GM18867 (cell line): ENCODE results near the gene FUBP3.

Source experiments
- ATAC-seq: cut with Tn5 transposase; IDR thresholded peaks from one replicate; pipeline ENCODE4 v1.9.1; 2021; ENCODE audit warnings: mild to moderate bottlenecking, moderate library complexity; ENCODE audit not compliant: unreplicated experiment

FUBP3 gene

DNA sequence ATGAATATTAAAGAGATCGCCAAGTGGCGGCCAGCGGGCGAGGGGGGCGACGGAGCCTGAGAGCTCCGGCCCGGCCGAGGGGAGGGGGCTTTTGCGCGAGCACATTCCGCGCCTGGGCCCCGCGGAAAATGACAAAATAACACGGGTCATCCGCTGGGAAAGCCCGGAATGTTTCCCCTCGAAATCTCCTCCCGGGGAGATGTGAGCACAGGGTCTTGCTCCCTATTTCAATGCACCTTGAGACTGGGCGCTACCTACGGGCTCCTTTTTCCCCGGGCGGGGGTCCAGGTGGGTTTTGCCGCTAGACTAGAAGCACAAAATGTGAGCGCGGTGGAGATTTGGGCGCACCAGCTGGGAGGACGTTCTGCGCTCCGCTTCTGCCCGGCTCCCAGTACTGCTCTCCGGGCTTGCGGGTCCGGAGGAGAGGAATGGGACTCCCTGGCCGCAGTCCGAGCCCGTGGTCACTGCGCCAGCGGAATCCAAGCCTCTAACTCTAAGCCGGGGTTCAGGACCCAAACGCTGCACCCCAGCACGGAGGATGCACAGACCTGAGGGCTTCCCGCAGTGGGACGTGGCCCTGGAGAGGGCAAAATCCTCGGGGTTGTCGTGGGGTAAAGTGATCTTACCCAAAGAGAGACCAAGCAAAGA, 82.2 kb downstream of the FUBP3 start:
- ATAC-seq, result no peak

DNA sequence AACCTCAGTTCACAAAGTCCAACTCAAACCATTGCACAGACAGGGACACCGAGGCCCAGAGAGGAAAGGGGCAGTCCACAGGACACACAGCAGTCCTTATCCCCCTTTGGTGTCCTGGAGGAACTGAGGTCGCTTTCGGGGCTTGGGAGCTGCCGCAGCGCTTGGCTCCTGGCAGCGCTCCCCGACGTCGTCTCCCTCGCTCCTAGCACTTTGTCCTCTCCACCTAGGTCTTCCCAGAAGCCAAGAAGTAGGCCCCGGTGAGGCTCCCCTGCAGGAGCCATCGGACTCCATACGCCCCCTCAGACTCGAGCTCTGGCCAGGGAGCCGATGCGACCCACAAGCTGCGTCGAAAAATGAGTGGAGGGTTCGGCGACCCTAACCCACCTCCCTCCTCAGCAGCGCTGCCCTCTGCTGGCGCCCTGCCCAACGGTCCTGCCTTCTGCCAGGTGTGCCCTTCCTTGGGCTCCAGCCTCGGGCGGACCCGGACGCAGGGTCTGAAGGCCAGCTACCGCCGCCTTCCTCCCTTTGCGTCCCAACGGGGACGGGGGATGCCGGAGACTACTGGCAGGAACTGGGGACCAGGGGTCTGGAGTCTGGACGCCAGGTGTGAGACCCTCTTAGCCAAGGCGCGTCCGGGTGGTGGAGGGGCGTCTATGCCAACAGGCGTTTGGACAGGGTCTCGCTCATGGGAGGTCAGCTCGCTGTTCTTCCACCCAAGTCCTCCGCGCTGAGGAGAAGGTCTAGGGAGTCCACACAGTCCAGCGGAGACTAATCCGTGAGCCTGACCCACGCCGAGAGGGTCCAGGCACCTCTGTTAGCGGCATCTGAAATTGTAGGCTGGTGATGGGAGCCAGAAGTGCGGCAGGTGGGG, 83.0 kb downstream of the FUBP3 start:
- no peak for ATAC-seq

- no peak for ATAC-seq
Observed at GRCh38 chr9:130662970-130663257, 83.5 kb downstream of the FUBP3 start.

GRCh38 chr9:130663258-130663976, 84.0 kb downstream of the FUBP3 start:
- ATAC-seq, result no peak

- no peak for ATAC-seq
Observed at GRCh38 chr9:130663977-130664250, 84.5 kb downstream of the FUBP3 start.

DNA sequence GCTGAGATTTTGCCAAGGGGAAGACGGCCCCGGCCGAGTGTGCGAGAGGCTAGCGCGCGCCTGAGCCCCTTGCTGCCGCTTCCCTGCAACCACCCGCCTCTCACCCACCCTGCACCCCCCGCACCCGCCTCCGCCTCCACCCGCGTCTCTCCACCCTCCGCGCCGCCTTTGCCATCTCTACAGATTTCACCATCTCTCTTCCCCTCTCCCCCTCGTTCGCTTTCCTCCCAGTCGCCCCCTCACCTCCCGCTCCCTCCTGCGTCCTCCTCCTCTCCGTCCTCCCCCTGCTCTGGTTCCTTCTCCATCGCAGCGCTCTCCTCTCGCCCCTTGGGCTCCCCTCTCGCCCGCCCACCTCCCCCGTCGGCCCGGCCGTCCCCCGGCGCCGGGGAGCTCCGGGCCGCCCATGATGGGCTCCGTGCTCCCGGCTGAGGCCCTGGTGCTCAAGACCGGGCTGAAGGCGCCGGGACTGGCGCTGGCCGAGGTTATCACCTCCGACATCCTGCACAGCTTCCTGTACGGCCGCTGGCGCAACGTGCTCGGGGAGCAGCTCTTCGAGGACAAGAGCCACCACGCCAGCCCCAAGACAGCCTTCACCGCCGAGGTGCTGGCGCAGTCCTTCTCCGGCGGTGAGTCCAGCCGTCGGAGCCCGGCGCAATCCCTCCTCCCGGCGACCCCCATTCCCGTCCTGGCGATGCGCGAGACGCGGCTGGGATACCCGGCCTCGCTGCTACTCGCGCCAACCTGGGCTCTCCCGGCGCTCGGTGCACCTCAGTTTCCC, 85.1 kb downstream of the FUBP3 start, which contains the start of gene PRDM12:
Gene PRDM12 (plus strand): TSS at position 344 of the 778 bp plus-strand sequence. CDS start 60 bp downstream, at position 404.
- no peak for ATAC-seq

DNA sequence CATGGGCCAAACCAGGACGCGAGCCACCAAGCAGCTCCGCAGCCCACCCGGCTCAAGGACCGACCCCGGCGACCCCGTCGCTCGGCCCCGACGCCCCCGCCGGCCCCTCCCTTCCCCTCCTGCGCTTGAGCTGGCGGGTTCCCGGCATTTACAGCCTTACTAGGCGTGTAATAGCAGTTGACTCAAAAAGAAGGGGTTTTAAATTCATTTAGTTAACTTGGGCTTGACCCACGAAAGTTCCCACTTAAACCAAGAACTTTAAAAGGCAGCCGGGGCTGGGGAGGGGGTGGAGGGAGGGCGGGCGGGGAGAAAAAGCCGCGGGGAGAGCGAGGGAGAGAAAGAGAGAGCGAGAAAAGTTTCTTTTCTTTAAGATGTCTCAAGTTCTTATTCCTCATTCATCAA, 85.7 kb downstream of the FUBP3 start:
- no peak for ATAC-seq

GRCh38 chr9:130665431-130666392, 86.3 kb downstream of the FUBP3 start:
- no peak for ATAC-seq

GRCh38 chr9:130666393-130667119, 87.2 kb downstream of the FUBP3 start:
- no peak for ATAC-seq

GRCh38 chr9:130667120-130667435, 87.7 kb downstream of the FUBP3 start:
- no peak for ATAC-seq

DNA sequence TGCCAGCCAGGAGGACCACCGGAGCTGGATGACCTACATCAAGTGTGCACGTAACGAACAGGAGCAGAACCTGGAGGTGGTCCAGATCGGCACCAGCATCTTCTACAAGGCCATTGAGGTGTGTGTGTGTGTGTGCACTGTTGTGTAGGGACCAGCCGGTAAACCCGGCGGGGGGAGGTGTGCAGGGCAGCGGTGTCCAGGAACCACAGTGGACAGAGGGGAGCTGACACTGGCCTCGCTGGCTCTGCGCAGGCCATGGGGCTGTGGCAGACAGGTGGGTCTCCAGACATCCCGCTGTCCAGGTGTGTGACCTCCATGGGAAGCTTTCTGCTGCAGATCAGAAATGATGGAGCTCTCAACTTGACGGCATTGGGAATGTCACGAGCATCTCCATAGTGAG, 88.8 kb downstream of the FUBP3 start:
- no peak for ATAC-seq

DNA sequence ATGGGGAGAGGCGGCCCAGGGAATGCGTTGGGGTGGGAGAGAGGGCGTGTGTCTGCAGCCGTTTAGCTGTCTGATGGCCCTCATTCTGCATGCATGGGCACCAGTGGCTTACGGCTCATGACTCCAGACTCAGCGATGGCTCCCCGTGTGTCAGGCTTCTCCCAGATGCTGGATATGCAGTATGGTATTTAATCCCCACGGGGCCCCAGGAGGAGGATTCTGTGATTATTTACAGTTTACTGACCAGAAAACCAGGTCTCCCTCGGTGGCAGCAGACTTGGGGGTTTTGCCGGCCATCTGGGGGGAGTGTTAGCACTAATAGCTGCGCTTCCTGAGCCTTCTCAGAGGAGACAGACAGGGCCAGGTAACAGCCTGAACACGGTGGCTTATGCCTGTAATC, 89.3 kb downstream of the FUBP3 start:
- no peak for ATAC-seq

DNA sequence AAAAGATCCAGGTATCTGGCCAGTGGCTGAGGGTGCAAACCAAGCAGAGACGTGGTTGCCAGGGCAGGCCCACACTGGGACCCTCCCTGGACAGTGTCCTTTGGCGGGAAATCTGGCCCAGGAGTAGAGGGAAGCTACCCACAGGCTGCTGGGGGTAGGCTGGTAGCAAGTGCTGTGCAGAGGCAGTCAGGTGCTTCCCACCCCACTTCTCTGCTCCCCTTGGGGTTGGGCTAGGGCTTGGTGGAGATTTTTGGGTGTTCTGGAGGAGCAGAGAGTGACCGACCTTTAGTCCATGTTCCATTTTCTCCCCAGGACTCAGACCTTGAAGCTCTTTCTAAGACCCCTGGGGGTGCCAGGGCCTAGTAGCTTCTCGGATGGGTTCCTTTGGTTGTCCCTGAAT, 90.6 kb downstream of the FUBP3 start:
- no peak for ATAC-seq

GRCh38 chr9:130670644-130671043, 91.3 kb downstream of the FUBP3 start:
- no peak for ATAC-seq

DNA sequence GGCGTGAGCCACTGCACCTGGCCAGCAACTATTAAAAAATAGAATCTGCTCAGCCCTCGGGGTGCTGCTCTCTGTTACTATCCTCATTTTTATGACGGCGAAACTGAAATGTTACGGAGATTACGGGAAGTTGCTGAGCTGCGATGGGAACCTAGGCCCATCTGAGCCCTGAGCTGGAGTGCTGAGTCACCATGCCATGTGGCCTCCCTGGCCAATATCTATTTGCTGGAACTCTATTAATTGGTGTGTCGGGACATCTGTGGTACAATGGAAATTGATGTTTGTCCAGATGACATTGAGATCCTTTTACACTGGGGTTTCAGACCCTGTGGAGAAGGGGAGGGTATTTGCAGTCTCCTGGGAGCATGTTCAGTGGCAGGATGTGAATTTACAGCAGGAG, 93.1 kb downstream of the FUBP3 start:
- ATAC-seq, result no peak

- ATAC-seq, result no peak
Observed at GRCh38 chr9:130672933-130673615, 93.7 kb downstream of the FUBP3 start.

- ATAC-seq, result no peak
Observed at GRCh38 chr9:130675396-130675795, 96.0 kb downstream of the FUBP3 start.

DNA sequence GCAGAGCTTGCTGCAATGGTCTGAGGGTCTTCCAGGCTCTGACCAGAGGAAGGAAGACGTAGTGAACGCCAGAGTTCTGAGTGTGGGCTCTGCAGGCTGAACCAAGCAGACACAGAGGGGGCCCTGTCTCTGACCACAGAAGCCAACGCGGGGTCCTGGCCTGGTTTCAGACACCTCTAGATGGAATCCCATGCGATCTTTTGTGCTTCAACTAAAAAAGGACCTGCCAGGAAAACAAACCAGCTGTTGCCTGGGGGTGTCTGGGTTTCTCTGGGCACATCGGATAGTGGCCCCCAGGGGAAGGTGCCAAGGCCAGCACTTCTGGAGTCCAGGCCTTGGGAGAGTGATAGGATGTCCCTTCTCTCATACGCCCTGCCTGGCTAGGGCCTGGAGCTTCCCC, 97.9 kb downstream of the FUBP3 start:
- no peak for ATAC-seq
